HepG2 (cell line): Measurements from ENCODE around the gene ASF1B.

Experiments used
- BRD4 ChIP-seq: sonication (generic); formaldehyde crosslinking; IDR thresholded peaks from 2 replicates; pipeline ENCODE4 v1.4.0; 2020; ENCODE audit warnings: missing genetic modification reagents
- EP300 ChIP-seq, 3 experiments: sonication (generic) in 1 of 3; formaldehyde crosslinking in 1 of 3; IDR thresholded peaks; 2 replicates each; pipeline versions ENCODE4 v1.5.1 to v1.6.1; 2011 to 2020; ENCODE audit warnings: low read depth in 2 of 3, low read length in 2 of 3, borderline replicate concordance in 1 of 3, improper control_type of control experiment in 1 of 3, mild to moderate bottlenecking in 1 of 3, missing genetic modification reagents in 1 of 3, moderate library complexity in 1 of 3
- POLR2AphosphoS5 ChIP-seq: IDR thresholded peaks from 2 replicates; pipeline ENCODE4 v1.6.1; 2012; ENCODE audit warnings: low read depth, low read length
- POLR2G ChIP-seq: fragments of 200-400 bp; formaldehyde crosslinking; IDR thresholded peaks from 2 replicates; pipeline ENCODE4 v1.6.1; 2018; ENCODE audit warnings: mild to moderate bottlenecking, low read depth, low read length, moderate library complexity
- SUZ12 ChIP-seq: fragments of 150-350 bp; IDR thresholded peaks from 2 replicates; pipeline ENCODE4 v1.6.1; 2014; ENCODE audit warnings: low read depth, low read length
- THYN1 ChIP-seq: sonication (generic); formaldehyde crosslinking; IDR thresholded peaks from 2 replicates; pipeline ENCODE4 v1.8.1; 2023; ENCODE audit warnings: low read depth, mild to moderate bottlenecking, moderate library complexity, missing genetic modification reagents, borderline replicate concordance
- TF ChIP-seq, protein P1 (sequence below): sonication (generic); formaldehyde crosslinking; IDR thresholded peaks from 2 replicates; pipeline ENCODE4 v1.5.0; 2020; ENCODE audit warnings: mild to moderate bottlenecking, missing genetic modification reagents, moderate library complexity

- no peak for TF ChIP-seq BRD4 (CRISPR knock-in tag)
- TF ChIP-seq, protein P1, sequence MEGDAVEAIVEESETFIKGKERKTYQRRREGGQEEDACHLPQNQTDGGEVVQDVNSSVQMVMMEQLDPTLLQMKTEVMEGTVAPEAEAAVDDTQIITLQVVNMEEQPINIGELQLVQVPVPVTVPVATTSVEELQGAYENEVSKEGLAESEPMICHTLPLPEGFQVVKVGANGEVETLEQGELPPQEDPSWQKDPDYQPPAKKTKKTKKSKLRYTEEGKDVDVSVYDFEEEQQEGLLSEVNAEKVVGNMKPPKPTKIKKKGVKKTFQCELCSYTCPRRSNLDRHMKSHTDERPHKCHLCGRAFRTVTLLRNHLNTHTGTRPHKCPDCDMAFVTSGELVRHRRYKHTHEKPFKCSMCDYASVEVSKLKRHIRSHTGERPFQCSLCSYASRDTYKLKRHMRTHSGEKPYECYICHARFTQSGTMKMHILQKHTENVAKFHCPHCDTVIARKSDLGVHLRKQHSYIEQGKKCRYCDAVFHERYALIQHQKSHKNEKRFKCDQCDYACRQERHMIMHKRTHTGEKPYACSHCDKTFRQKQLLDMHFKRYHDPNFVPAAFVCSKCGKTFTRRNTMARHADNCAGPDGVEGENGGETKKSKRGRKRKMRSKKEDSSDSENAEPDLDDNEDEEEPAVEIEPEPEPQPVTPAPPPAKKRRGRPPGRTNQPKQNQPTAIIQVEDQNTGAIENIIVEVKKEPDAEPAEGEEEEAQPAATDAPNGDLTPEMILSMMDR (CRISPR knock-in tag), result no peak
- no peak for TF ChIP-seq SUZ12
- no peak for TF ChIP-seq THYN1
- no peak for TF ChIP-seq EP300 (IDR thresholded peaks at IDR 0.05; ENCODE audit: low read depth in 2 of 2, low read length in 2 of 2)
- TF ChIP-seq EP300 (CRISPR knock-in tag; IDR thresholded peaks at IDR 0.05; ENCODE audit: borderline replicate concordance), result no peak
- TF ChIP-seq POLR2G, result no peak
- TF ChIP-seq POLR2AphosphoS5, result no peak
Measured at GRCh38 chr19:14117668-14118164, 18.7 kb downstream of the ASF1B start, which contains the start of gene PRKACA.
